Psoas muscle (tissue), 8 donors: ENCODE measurements around the gene HOXD8. TPM values are rescaled to one million over a fixed set of nuclear protein-coding genes. Genes with fewer than 3 reads are reported as not detected.

Source experiments
- ATAC-seq, 4 donors: fragments of 200-7000 bp; cut with Tn5 transposase; one replicate each; pipeline ENCODE4 v1.9.1; 2020; ENCODE audit warnings: moderate library complexity in 3 of 4, mild to moderate bottlenecking in 2 of 4
- DNase-seq, 2 donors: peaks; one replicate each; pipeline ENCODE4 v3.0.0-alpha.2; 2020
- H3K27ac ChIP-seq: fragments of 200-600 bp; one replicate; pipeline ENCODE4 v1.8.0; 2022
- H3K27me3 ChIP-seq, 3 donors: fragments of 200-600 bp in 1 of 3; one replicate each; pipeline versions ENCODE4 v1.6.1 to v1.8.0; 2013 to 2022; ENCODE audit warnings: low read length in 2 of 3, mild to moderate bottlenecking in 2 of 3, moderate library complexity in 1 of 3; ENCODE audit not compliant: insufficient read depth in 3 of 3
- H3K36me3 ChIP-seq, 2 donors: fragments of 200-600 bp in 1 of 2; one replicate each; pipeline versions ENCODE4 v1.6.1 to v1.8.0; 2013 to 2022; ENCODE audit warnings: low read depth in 1 of 2, mild to moderate bottlenecking in 1 of 2, moderate library complexity in 1 of 2; ENCODE audit not compliant: insufficient read depth in 1 of 2
- H3K4me1 ChIP-seq: fragments of 200-600 bp; one replicate; pipeline ENCODE4 v1.8.0; 2022
- H3K4me3 ChIP-seq: fragments of 200-600 bp; one replicate; pipeline ENCODE4 v1.8.0; 2022; ENCODE audit warnings: mild to moderate bottlenecking
- H3K9me3 ChIP-seq: fragments of 200-600 bp; one replicate; pipeline ENCODE4 v1.8.0; 2022
- CTCF ChIP-seq: fragments of 200-600 bp; IDR thresholded peaks from one replicate; pipeline ENCODE4 v1.8.0; 2022; ENCODE audit warnings: antibody characterized with exemption
- WGBS, 3 donors: extraction: QIAGEN DNeasy Blood & Tissue Kit; methylation state at CpG; one replicate each; pipeline versions ENCODE4 v1.1.6 to v1.1.7; 2013; 5-methylcytosine and 5-hydroxymethylcytosine counted together
- intact Hi-C, 2 donors: fragments of 100-400 bp; cut with DNase I; formaldehyde crosslinking; loops; one replicate each; pipeline versions ENCODE4 v1.11.0 to v1.14.2; 2022
- polyA plus RNA-seq, 3 donors: library from polyadenylated mRNA; stranded (reverse); fragments of 200-250 nt; gene quantifications; one replicate each; pipeline ENCODE4 v1.2.3, GENCODE V29; 2013
- total RNA-seq, 4 donors: library from RNA; stranded (reverse); fragmentation: NEBNext Ultra II Directional in 2 of 4; extraction: Animal tissue kit (Norgen Biotek cat#: 25700) in 2 of 4; gene quantifications; one replicate each; pipeline versions ENCODE4 v1.2.1 to v1.2.4, GENCODE V29; 2021 to 2023
- donor health status: healthy with polysubstance abuse.
- donor health status: DM: no; HTN: no; CAD: no; lungs with moderate emphysema.
- donor health status: Bipolar disorder and iron deficiency.
- donor health status: healthy.
- donor health status: DM: yes; HTN: yes; CAD: no.
- donor health status: DM: no; HTN: no; CAD: no.
- donor health status: DM: no; HTN: no; CAD: no.
- donor health status: DM: yes; HTN: yes; CAD: no.

HOXD8 gene
- total and polyA plus RNA-seq, 7 donors = 3.3 to 52.5 (median 12.9) TPM

GRCh38 chr2:176160251-176160985, 30.9 kb downstream of the HOXD8 start:
- DNase-seq (no peak), ATAC-seq (peak in 1 of 4 donors; percentile 17)
- Histone ChIP-seq H3K36me3 (peaks cover 0 to 7% of the 10 kb centered on the region in 2 donors), H3K4me3 (peak overlapping the region; percentile 48), H3K4me1 (no peaks in the 10 kb centered on the region), H3K9me3 (no peaks in the 10 kb centered on the region), H3K27ac (no peak overlapping the region), H3K27me3 (peaks cover 0 to 8% (median 7%) of the 10 kb centered on the region in 3 donors)
- TF ChIP-seq CTCF = no peak
- intact Hi-C loops = no loop called here
- 51 to 62% (median 54%) methylated on average over 48 to 50 of the region's 50 CpGs for WGBS, 3 donors

- Histone ChIP-seq H3K27me3 (peaks cover 0 to 8% (median 7%) of the 10 kb centered on the region in 3 donors), H3K4me1 (no peaks in the 10 kb centered on the region), H3K4me3 (no peak overlapping the region), H3K36me3 (no peaks in the 10 kb centered on the region), H3K9me3 (no peaks in the 10 kb centered on the region), H3K27ac (no peak overlapping the region)
- DNase-seq (no peak), ATAC-seq (no peak)
- 76 to 83% (median 82%) methylated on average over 22 of the region's 22 CpGs for WGBS, 3 donors
- no peak for TF ChIP-seq CTCF
- intact Hi-C loops = no loop called here
These were observed 31.7 kb downstream of the HOXD8 start for GRCh38 chr2:176160986-176161824.

- Histone ChIP-seq H3K27me3 (peaks cover 0 to 8% (median 7%) of the 10 kb centered on the region in 3 donors), H3K36me3 (no peaks in the 10 kb centered on the region), H3K4me1 (no peaks in the 10 kb centered on the region), H3K4me3 (no peak overlapping the region), H3K9me3 (no peaks in the 10 kb centered on the region), H3K27ac (no peak overlapping the region)
- intact Hi-C loops = no loop called here
- no peak for TF ChIP-seq CTCF
- ATAC-seq (peak in 2 of 4 donors; percentile 21 to 52), DNase-seq (no peak)
- WGBS, 3 donors = 24 to 34% (median 28%) methylated on average over 22 of the region's 22 CpGs
These were observed 32.5 kb downstream of the HOXD8 start for GRCh38 chr2:176161825-176162626.

- ATAC-seq = peak in 1 of 4 donors; percentile 21
- intact Hi-C loops = no loop called here
- Histone ChIP-seq H3K4me1 (no peaks in the 10 kb centered on the region), H3K4me3 (no peak overlapping the region), H3K27ac (no peak overlapping the region), H3K9me3 (no peaks in the 10 kb centered on the region), H3K27me3 (peaks cover 0 to 7% (median 4%) of the 10 kb centered on the region in 3 donors), H3K36me3 (no peaks in the 10 kb centered on the region)
- no peak for TF ChIP-seq CTCF
- DNase-seq = no peak
- 44 to 61% (median 52%) methylated on average over 29 of the region's 29 CpGs for WGBS, 3 donors
These were observed 33.6 kb downstream of the HOXD8 start for GRCh38 chr2:176162911-176163671.
